SK-N-MC (cell line): ENCODE measurements around the gene ATCAY.

Experiments used
- EZH2 ChIP-seq: fragments of 200-600 bp; sonication (generic); IDR thresholded peaks from one replicate; pipeline ENCODE4 v1.6.1; 2017; ENCODE audit warnings: antibody characterized with exemption
- FOXP2 ChIP-seq: optimal IDR thresholded peaks from 2 replicates; pipeline ENCODE3; 2011; ENCODE audit warnings: mild to moderate bottlenecking, moderate library complexity; ENCODE audit not compliant: insufficient read depth; ENCODE audit errors: extremely low read length, control extremely low read depth
- POLR2AphosphoS5 ChIP-seq: IDR thresholded peaks from 2 replicates; pipeline ENCODE4 v1.6.1; 2012; ENCODE audit warnings: mild to moderate bottlenecking, low read depth, low read length, borderline replicate concordance

DNA sequence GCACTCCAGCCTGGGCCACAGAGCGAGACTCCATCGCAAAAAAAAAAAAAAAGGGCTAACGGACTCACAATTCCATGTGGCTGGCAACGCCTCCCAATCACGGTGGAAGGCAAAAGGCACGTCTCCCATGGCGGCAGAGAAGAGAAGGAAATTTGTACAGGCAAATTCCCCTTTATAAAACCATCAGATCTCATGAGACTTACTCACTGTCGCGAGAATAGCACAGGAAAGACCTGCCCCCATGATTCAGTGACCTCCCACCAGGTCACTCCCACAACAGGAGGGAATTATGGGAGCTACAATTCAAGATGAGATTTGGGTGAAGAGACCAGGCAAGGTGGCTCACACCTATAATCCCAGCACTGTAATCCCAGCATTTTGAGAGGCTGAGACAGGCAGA, 33.7 kb downstream of the ATCAY start:
- TF ChIP-seq EZH2, result no peak
- no peak for TF ChIP-seq POLR2AphosphoS5
- TF ChIP-seq FOXP2, result no peak
